ENCODE measurements around the gene PRR5L.

PRR5L gene

GRCh38 chr11:36458129-36458915 is 162.2 kb downstream of the PRR5L start:
- Histone ChIP-seq H3K4me1 (no peaks in the 10 kb centered on the region), H3K4me2 (ENCODE audit: low read length) (no peak overlapping the region), H3K27ac (no peak overlapping the region), H3K9ac (no peak overlapping the region), H3K27me3 (ENCODE audit: control insufficient read depth, insufficient read depth, low read length) (no peaks in the 10 kb centered on the region), H3K4me3 (ENCODE audit: low read depth, low read length) (no peak overlapping the region), H3K79me2 (no peaks in the 10 kb centered on the region), H2AFZ (no peak overlapping the region), H3K36me3 (ENCODE audit: control insufficient read depth, insufficient read depth, low read length) (no peaks in the 10 kb centered on the region), H3K9me3 (ENCODE audit: control insufficient read depth, low read length) (no peaks in the 10 kb centered on the region)
- TF ChIP-seq CTCF (IDR thresholded peaks at IDR 0.05): no peak

- Histone ChIP-seq H3K79me2 (no peaks in the 10 kb centered on the region), H3K4me3 (ENCODE audit: low read depth, low read length) (no peak overlapping the region), H3K4me1 (no peaks in the 10 kb centered on the region), H3K27me3 (ENCODE audit: control insufficient read depth, insufficient read depth, low read length) (no peaks in the 10 kb centered on the region), H3K9ac (no peak overlapping the region), H3K9me3 (ENCODE audit: control insufficient read depth, low read length) (no peaks in the 10 kb centered on the region), H3K36me3 (ENCODE audit: control insufficient read depth, insufficient read depth, low read length) (no peaks in the 10 kb centered on the region), H2AFZ (no peak overlapping the region), H3K4me2 (ENCODE audit: low read length) (no peak overlapping the region), H3K27ac (no peak overlapping the region)
- no peak for TF ChIP-seq CTCF (IDR thresholded peaks at IDR 0.05)
Measured at GRCh38 chr11:36459046-36459445, 163.0 kb downstream of the PRR5L start.

- Histone ChIP-seq H3K4me1 (no peaks in the 10 kb centered on the region), H3K9me3 (ENCODE audit: control insufficient read depth, low read length) (no peaks in the 10 kb centered on the region), H2AFZ (no peak overlapping the region), H3K27me3 (ENCODE audit: control insufficient read depth, insufficient read depth, low read length) (no peaks in the 10 kb centered on the region), H3K27ac (no peak overlapping the region), H3K9ac (no peak overlapping the region), H3K4me2 (ENCODE audit: low read length) (no peak overlapping the region), H3K79me2 (no peaks in the 10 kb centered on the region), H3K36me3 (ENCODE audit: control insufficient read depth, insufficient read depth, low read length) (no peaks in the 10 kb centered on the region), H3K4me3 (ENCODE audit: low read depth, low read length) (no peak overlapping the region)
- TF ChIP-seq CTCF (IDR thresholded peaks at IDR 0.05): no peak
Measured at GRCh38 chr11:36460220-36460619, 164.1 kb downstream of the PRR5L start.

- Histone ChIP-seq H3K79me2 (no peaks in the 10 kb centered on the region), H3K4me3 (ENCODE audit: low read depth, low read length) (no peak overlapping the region), H3K36me3 (ENCODE audit: control insufficient read depth, insufficient read depth, low read length) (no peaks in the 10 kb centered on the region), H3K4me2 (ENCODE audit: low read length) (no peak overlapping the region), H3K4me1 (no peaks in the 10 kb centered on the region), H2AFZ (no peak overlapping the region), H3K27me3 (ENCODE audit: control insufficient read depth, insufficient read depth, low read length) (no peaks in the 10 kb centered on the region), H3K9me3 (ENCODE audit: control insufficient read depth, low read length) (no peaks in the 10 kb centered on the region), H3K27ac (no peak overlapping the region), H3K9ac (no peak overlapping the region)
- no peak for TF ChIP-seq CTCF (IDR thresholded peaks at IDR 0.05)
Measured at GRCh38 chr11:36462321-36462720, 166.2 kb downstream of the PRR5L start.

GRCh38 chr11:36463781-36464180 is 167.7 kb downstream of the PRR5L start:
- Histone ChIP-seq H3K4me1 (no peaks in the 10 kb centered on the region), H3K27ac (no peak overlapping the region), H2AFZ (no peak overlapping the region), H3K9me3 (ENCODE audit: control insufficient read depth, low read length) (no peaks in the 10 kb centered on the region), H3K36me3 (ENCODE audit: control insufficient read depth, insufficient read depth, low read length) (no peaks in the 10 kb centered on the region), H3K4me2 (ENCODE audit: low read length) (no peak overlapping the region), H3K4me3 (ENCODE audit: low read depth, low read length) (no peak overlapping the region), H3K27me3 (ENCODE audit: control insufficient read depth, insufficient read depth, low read length) (no peaks in the 10 kb centered on the region), H3K79me2 (no peaks in the 10 kb centered on the region), H3K9ac (no peak overlapping the region)
- no peak for TF ChIP-seq CTCF (IDR thresholded peaks at IDR 0.05)
